HCT116 (cell line): ENCODE measurements around the gene FLNB. TPM values are rescaled to one million over a fixed set of nuclear protein-coding genes. Genes with fewer than 3 reads are reported as not detected.

Source experiments
- ATAC-seq: fragments of 200-7000 bp; cut with Tn5 transposase; 2 replicates; pipeline ENCODE4 v1.9.1; 2020; ENCODE audit warnings: mild to moderate bottlenecking, moderate library complexity
- BruUV-seq: library from RNA; stranded (reverse); fragments of 400-500 nt; replicated peaks from 2 replicates; lab custom pipeline; 2021; lab: Mats Ljungman, UMichigan
- CTCF ChIA-PET: fragments of 300-600 bp; sonication (Branson Sonifier 250); formaldehyde crosslinking; loops from one replicate; lab custom pipeline; 2021; ENCODE audit warnings: antibody characterized with exemption; lab: Charles Lee
- POLR2A ChIA-PET: fragments of 300-600, 350-600 bp; sonication (Branson Sonifier 250); formaldehyde crosslinking; loops from one replicate; lab custom pipeline; 2021; ENCODE audit warnings: antibody characterized with exemption; lab: Charles Lee
- RAD21 ChIA-PET, 2 experiments: fragments of 300-600 bp; sonication (Branson Sonifier 250); formaldehyde crosslinking; loops; one replicate each; lab custom pipeline; 2023; ENCODE audit warnings: low total read pairs in 2 of 2; ENCODE audit not compliant: uncharacterized antibody in 2 of 2, unreplicated experiment in 2 of 2, low non-redundant PET in 1 of 2; lab: Charles Lee
- DNase-seq: peaks from one replicate; pipeline ENCODE4 v3.0.0-alpha.2; 2010; ENCODE audit warnings: low read depth, low spot score
- H2AFZ ChIP-seq: fragments of 200-600 bp; shearing (Covaris generic), sonication (generic); 2 replicates; pipeline ENCODE4 v1.6.1; 2017; ENCODE audit warnings: low read depth, mixed run types, mixed read lengths, antibody characterized with exemption, low read length; ENCODE audit not compliant: poor library complexity, severe bottlenecking
- H3K27ac ChIP-seq: 2 replicates; pipeline ENCODE4 v1.5.1; 2012; ENCODE audit warnings: low read depth, low read length
- H3K27me3 ChIP-seq: fragments of 200-600 bp; sonication (generic); 2 replicates; pipeline ENCODE4 v1.6.1; 2016; ENCODE audit warnings: mixed run types, low read length, mixed read lengths; ENCODE audit not compliant: insufficient read depth
- H3K36me3 ChIP-seq, 2 experiments: fragments of 200-500 bp in 1 of 2; fragments of 200-600 bp in 1 of 2; sonication (Bioruptor generic) in 1 of 2; sonication (generic) in 1 of 2; 2 replicates each; pipeline versions ENCODE4 v1.5.1 to v1.6.1; 2014 to 2016; ENCODE audit warnings: low read length in 2 of 2, inconsistent platforms in 1 of 2, mixed read lengths in 1 of 2, mixed run types in 1 of 2; ENCODE audit not compliant: insufficient read depth in 2 of 2, control insufficient read depth in 1 of 2
- H3K4me1 ChIP-seq, 2 experiments: fragments of 200-600 bp in 1 of 2; sonication (generic) in 1 of 2; 2 replicates each; pipeline versions ENCODE4 v1.5.1 to v1.6.1; 2012 to 2017; ENCODE audit warnings: low read length in 2 of 2, inconsistent platforms in 1 of 2, mild to moderate bottlenecking in 1 of 2, mixed read lengths in 1 of 2, mixed run types in 1 of 2, moderate library complexity in 1 of 2; ENCODE audit not compliant: insufficient read depth in 2 of 2, control insufficient read depth in 1 of 2
- H3K4me2 ChIP-seq: fragments of 200-600 bp; sonication (generic); 2 replicates; pipeline ENCODE4 v1.6.1; 2017; ENCODE audit warnings: mixed run types, low read length, mixed read lengths
- H3K4me3 ChIP-seq, 2 experiments: fragments of 200-600 bp in 1 of 2; sonication (generic) in 1 of 2; replicated peaks in 1 of 2; 2 replicates each; pipeline ENCODE4 v1.5.1; 2011 to 2016; ENCODE audit warnings: low read length in 2 of 2, control low read depth in 1 of 2, low read depth in 1 of 2, mild to moderate bottlenecking in 1 of 2, mixed read lengths in 1 of 2, mixed run types in 1 of 2
- H3K79me2 ChIP-seq: fragments of 200-600 bp; sonication (generic); 2 replicates; pipeline ENCODE4 v1.6.1; 2017; ENCODE audit warnings: mild to moderate bottlenecking, mixed run types, low read length, moderate library complexity, mixed read lengths; ENCODE audit not compliant: insufficient read depth
- H3K9ac ChIP-seq: fragments of 200-600 bp; sonication (generic); 2 replicates; pipeline ENCODE4 v1.6.1; 2016; ENCODE audit warnings: low read length, mixed read lengths
- H3K9me2 ChIP-seq: fragments of 200-600 bp; sonication (generic), shearing (Covaris generic); 2 replicates; pipeline ENCODE4 v1.6.1; 2017; ENCODE audit warnings: mixed run types, mild to moderate bottlenecking, moderate library complexity; ENCODE audit not compliant: insufficient read depth
- H3K9me3 ChIP-seq, 2 experiments: fragments of 200-500 bp in 1 of 2; fragments of 200-600 bp in 1 of 2; sonication (Bioruptor generic) in 1 of 2; sonication (generic) in 1 of 2; 2 replicates each; pipeline ENCODE4 v1.6.1; 2014 to 2017; ENCODE audit warnings: low read length in 2 of 2, mixed read lengths in 2 of 2, inconsistent platforms in 1 of 2, low read depth in 1 of 2, mild to moderate bottlenecking in 1 of 2, mixed run types in 1 of 2, moderate library complexity in 1 of 2; ENCODE audit not compliant: control insufficient read depth in 1 of 2, insufficient read depth in 1 of 2
- H4K20me1 ChIP-seq: fragments of 200-600 bp; sonication (generic), shearing (Covaris generic); 2 replicates; pipeline ENCODE4 v1.6.1; 2017; ENCODE audit warnings: mixed run types, mild to moderate bottlenecking, moderate library complexity; ENCODE audit not compliant: insufficient read depth
- ATF3 ChIP-seq: IDR thresholded peaks from 2 replicates; pipeline ENCODE4 v1.6.1; 2012
- CEBPB ChIP-seq: IDR thresholded peaks from 2 replicates; pipeline ENCODE4 v1.6.1; 2012; ENCODE audit warnings: low read depth
- CTCF ChIP-seq, 3 experiments: fragments of 200-600 bp in 1 of 3; sonication (generic) in 1 of 3; IDR thresholded peaks in 2 of 3; conservative IDR thresholded peaks in 1 of 3; 2 replicates each; pipeline ENCODE4 v1.5.1; 2012 to 2017; ENCODE audit warnings: low read depth in 2 of 3, low read length in 2 of 3, antibody characterized with exemption in 1 of 3, borderline replicate concordance in 1 of 3, control low read depth in 1 of 3, mild to moderate bottlenecking in 1 of 3, mixed read lengths in 1 of 3, mixed run types in 1 of 3, moderate library complexity in 1 of 3; ENCODE audit not compliant: insufficient read depth in 1 of 3
- EGR1 ChIP-seq: IDR thresholded peaks from 2 replicates; pipeline ENCODE4 v1.6.1; 2012; ENCODE audit warnings: low read depth
- ELF1 ChIP-seq: IDR thresholded peaks from 2 replicates; pipeline ENCODE4 v1.6.1; 2012; ENCODE audit warnings: low read depth, borderline replicate concordance
- EZH2 ChIP-seq: fragments of 200-600 bp; sonication (generic); IDR thresholded peaks from 2 replicates; pipeline ENCODE4 v1.6.1; 2017; ENCODE audit warnings: antibody characterized with exemption, mixed run types
- FOSL1 ChIP-seq: IDR thresholded peaks from 2 replicates; pipeline ENCODE4 v1.6.1; 2012; ENCODE audit warnings: low read depth
- JUND ChIP-seq: IDR thresholded peaks from 2 replicates; pipeline ENCODE4 v1.6.1; 2012
- MAX ChIP-seq: IDR thresholded peaks from 2 replicates; pipeline ENCODE4 v1.6.1; 2012
- POLR2A ChIP-seq: IDR thresholded peaks from 2 replicates; pipeline ENCODE4 v1.7.0; 2011; ENCODE audit warnings: borderline replicate concordance; ENCODE audit not compliant: insufficient read depth, insufficient read length; ENCODE audit errors: extremely low read depth
- POLR2AphosphoS5 ChIP-seq: IDR thresholded peaks from 2 replicates; pipeline ENCODE4 v1.6.1; 2011; ENCODE audit warnings: mild to moderate bottlenecking, low read depth, low read length, moderate library complexity
- REST ChIP-seq: IDR thresholded peaks from 2 replicates; pipeline ENCODE4 v1.6.1; 2012; ENCODE audit warnings: low read depth
- SIN3A ChIP-seq: IDR thresholded peaks from 2 replicates; pipeline ENCODE4 v1.6.1; 2012; ENCODE audit warnings: low read depth
- SRF ChIP-seq: IDR thresholded peaks from 2 replicates; pipeline ENCODE4 v1.6.1; 2012; ENCODE audit warnings: low read depth
- TCF7L2 ChIP-seq: IDR thresholded peaks from 2 replicates; pipeline ENCODE4 v1.7.0; 2011; ENCODE audit warnings: borderline replicate concordance, inconsistent platforms; ENCODE audit not compliant: insufficient read depth, insufficient read length; ENCODE audit errors: extremely low read depth
- YY1 ChIP-seq: IDR thresholded peaks from 2 replicates; pipeline ENCODE4 v1.6.1; 2011; ENCODE audit warnings: low read length, low read depth, moderate library complexity, mild to moderate bottlenecking; ENCODE audit not compliant: insufficient replicate concordance; ENCODE audit errors: extremely low read depth
- intact Hi-C: fragments of 100-400 bp; cut with micrococcal nuclease; formaldehyde crosslinking; loops from 2 replicates; pipeline ENCODE4 v1.10.0; 2022
- total RNA-seq: library from RNA; stranded (reverse); gene quantifications from one replicate; pipeline ENCODE4 v1.2.1, GENCODE V29; 2021; ENCODE audit not compliant: unreplicated experiment

FLNB gene
- total RNA-seq, 1 experiment from 2014 or later: 116 TPM

DNA sequence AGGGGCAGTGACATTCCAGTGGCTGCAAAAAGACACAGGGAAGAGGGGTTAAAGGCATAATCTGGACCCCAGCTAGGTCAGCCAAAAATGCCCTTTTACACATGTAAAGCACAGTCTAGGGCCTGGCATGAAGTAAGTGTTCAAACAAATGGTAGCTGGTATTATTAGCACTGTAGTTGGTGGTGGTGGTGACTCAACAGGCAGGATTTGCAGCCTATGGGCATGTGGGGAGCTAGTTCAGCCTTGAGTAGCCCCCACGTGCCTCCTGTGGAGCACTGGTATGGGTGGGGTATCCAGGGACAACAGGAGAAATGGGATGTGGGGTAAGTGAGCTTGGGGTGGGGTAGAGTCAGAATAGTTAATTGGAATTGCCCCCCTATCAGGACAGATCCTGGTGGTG lies 175.0 kb downstream of the FLNB start (continued):
- TF ChIP-seq CTCF (IDR thresholded peaks at IDR 0.05 in 2 of 3, conservative IDR thresholded peaks at IDR 0.05 in 1 of 3; ENCODE audit: borderline replicate concordance in 1 of 3, insufficient read depth in 1 of 3, low read depth in 2 of 3, low read length in 2 of 3) (no peak), POLR2AphosphoS5 (no peak)

DNA sequence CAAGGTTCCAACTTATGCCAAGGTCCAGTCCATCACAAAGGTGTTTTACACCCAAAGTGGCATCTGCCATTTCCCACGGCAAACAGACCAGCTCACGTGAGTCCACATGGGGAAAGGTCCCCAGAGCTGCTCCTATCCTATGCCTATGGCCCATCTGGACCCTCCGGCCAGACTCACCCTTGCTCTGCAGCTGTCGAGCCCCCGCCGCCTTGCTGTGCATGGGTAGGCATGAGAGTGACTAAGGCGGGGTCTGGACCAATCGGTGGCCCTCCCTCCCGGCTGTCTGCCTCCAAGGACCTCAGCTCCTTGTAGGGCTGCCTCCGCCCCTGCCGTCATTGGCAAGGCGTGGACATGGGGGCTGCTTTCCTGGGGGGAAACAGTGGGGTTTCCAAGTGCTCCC lies 175.7 kb downstream of the FLNB start:
- ChIA-PET POLR2A (no interaction called here), CTCF (interaction anchor here (1.1 to 2.0 kb wide), 2 partner anchors 33 to 123 kb away, joined by 3 to 12 read pairs; partner anchors contain the start of genes HTD2 and RPP14), RAD21 (no interaction called here)
- Histone ChIP-seq H4K20me1 (no peaks in the 10 kb centered on the region), H3K9me2 (no peaks in the 10 kb centered on the region), H3K9ac (no peak overlapping the region), H3K9me3 (no peaks in the 10 kb centered on the region), H3K4me3 (no peak overlapping the region), H3K79me2 (no peaks in the 10 kb centered on the region), H3K4me1 (peaks cover 10 to 27% of the 10 kb centered on the region in 2 experiments; a peak in 3 of 4 replicates), H2AFZ (no peak overlapping the region), H3K4me2 (no peak overlapping the region), H3K36me3 (no peaks in the 10 kb centered on the region), H3K27me3 (no peaks in the 10 kb centered on the region), H3K27ac (no peak overlapping the region)
- ATAC-seq (no peak), DNase-seq (no peak)
- BruUV-seq: no TSS peak
- intact Hi-C loops: no loop called here
- TF ChIP-seq SIN3A: no peak
- TF ChIP-seq ATF3: no peak
- no peak for TF ChIP-seq POLR2AphosphoS5
- TF ChIP-seq POLR2A: no peak
- TF ChIP-seq FOSL1: no peak
- no peak for TF ChIP-seq CTCF (IDR thresholded peaks at IDR 0.05 in 2 of 3, conservative IDR thresholded peaks at IDR 0.05 in 1 of 3; ENCODE audit: borderline replicate concordance in 1 of 3, insufficient read depth in 1 of 3, low read depth in 2 of 3, low read length in 2 of 3)
- no peak for TF ChIP-seq SRF
- no peak for TF ChIP-seq MAX
- no peak for TF ChIP-seq EGR1
- TF ChIP-seq REST: no peak
- no peak for TF ChIP-seq CEBPB
- TF ChIP-seq TCF7L2: no peak
- TF ChIP-seq ELF1: no peak
- TF ChIP-seq YY1: no peak
- no peak for TF ChIP-seq JUND
- TF ChIP-seq EZH2: no peak
